ENCODE data around the gene KIF1B.
"Not testable (repeated sequence)": the region's sequence is repeated elsewhere in the genome, so short reads cannot be mapped to it uniquely, and the experiment has no call there.

The KIF1B gene

DNA sequence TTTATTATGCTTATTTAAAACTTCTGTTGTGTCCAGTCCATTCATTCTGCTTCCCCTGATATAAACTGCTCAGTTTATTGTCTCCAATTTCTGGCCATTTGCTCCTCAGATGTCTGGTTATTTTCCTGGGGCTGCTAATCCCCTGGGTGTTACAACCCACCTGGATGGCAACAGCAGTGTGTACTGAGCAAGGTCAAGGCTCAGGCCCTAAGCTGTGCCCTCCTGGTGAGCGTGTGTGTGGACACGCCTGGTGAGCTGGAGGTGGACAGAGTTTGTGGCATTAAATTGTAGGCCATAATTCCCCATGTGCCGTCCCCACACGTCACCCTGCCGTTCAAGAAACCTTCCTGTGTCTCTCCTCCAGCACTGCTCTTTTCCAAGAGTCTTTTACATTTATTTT, 18.1 kb upstream of the KIF1B start:
- no peak for DNase-seq

DNA sequence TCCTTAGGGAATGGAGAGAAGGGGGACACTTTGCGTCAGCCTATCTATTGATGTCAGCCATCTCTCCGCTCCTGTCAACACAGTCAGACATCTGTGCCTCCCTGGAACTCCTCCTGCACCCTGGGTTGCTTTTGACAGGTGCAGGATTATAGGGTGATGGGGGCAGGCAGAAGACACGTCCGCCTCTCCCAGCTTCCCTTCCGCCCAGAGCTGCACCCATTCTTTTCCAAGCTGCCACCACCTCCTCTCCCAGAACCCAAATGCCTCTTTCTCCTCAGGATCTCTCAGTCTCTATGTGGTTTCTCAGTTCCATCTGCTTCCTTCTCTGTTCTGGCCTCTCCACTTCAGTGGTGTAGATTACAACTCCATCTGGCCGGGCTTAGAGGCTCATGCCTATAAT, 17.1 kb upstream of the KIF1B start:
- DNase-seq = no peak

DNA sequence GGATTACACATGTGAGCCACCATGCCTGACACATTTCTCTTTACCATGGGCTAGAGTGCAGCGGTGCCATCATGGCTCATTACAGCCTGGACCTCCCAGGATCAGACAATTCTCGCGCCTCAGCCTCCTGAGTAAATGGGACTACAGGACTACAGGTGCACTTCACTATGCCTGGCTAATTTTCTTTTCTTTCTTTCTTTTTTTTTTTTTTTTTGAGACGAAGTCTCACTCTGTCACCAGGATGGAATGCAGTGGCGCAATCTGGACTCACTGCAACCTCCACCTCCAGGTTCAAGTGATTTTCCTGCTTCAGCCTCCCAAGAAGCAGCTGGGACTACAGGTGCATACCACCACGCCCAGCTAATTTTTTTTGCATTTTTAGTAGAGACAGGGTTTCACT, 14.8 kb upstream of the KIF1B start:
- no peak for DNase-seq

DNA sequence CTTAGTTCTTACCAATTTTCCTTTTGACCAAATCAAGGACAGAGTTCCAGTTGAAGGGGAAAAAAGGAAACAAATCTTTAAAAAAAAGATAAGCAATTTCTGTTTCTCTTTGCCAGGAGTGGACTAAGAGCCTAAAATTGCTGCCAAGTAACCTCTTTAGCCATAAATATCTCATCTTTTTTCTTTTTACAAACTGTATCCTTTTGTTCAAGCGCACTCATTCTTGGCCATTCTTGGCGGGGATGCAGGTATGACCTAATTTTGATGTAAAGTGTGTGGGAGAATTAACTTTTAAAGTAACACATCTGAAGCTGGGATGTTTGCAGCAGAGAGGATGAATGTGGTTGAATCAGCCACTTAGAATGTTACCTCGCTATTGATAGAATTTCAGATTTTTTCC, 13.4 kb upstream of the KIF1B start:
- DNase-seq = peak; percentile 45

DNA sequence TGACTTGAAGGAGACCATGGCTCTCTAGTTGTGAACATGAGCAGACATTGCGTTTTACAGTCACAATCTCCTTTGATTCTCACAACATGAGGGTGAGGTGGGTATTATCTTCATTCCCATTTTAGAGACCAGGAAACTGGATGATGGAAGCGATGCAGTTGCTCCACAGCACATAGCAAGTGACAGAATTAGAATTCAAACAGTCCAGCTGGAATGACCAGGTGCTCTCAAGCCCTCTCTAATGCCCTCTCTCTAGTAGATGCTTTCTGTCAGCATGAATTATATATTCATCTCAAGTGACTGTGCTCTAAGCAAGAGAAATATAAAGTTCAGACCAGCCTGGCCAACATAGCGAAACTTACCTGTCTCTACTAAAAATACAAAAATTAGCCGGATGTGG, 9.8 kb upstream of the KIF1B start:
- no peak for DNase-seq

DNA sequence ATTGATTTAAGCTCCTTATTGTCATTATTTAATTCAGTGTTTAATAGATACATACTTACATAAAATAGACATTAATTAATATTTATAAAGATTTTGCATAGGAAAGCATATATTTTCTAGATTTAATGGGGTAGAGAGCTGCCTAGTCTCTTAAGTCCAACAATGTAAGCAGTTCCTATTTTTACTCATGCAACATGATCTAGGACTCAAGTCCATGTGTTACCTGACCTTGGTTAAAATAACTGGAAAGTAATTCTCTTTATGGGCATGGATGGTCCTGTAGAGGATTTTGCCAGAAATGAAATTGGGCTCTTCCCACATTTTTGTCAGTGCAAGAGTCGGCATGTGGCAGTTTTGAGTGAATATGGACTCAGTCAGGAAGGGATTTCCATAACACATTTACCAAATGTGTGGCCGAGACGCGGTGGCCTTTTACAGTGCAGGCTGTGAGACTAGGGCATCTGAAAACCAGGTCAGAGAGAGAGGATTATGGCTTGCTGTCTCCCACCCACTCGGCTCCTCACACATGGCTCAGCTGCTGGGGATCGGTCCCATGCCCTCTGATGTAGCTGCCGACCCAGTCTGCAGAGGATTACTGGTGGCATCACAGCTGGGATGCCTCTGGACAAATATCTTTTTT, 6.2 kb upstream of the KIF1B start:
- no peak for DNase-seq

DNA sequence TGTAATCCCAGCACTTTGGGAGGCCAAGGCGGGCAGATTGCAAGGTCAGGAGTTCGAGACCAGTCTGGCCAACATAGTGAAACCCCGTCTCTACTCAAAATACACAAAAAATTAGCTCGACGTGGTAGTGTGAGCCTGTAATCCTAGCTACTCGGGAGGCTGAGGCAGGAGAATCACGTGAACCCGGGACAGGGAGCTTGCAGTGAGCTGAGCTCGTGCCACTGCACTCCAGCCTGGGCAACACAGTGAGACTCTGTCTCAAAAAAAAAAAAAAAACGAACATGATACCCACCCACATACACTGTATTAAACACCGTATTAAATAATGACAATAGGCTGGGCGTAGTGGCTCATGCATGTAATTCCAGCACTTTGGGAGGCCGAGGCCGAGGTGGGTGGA, 5.2 kb upstream of the KIF1B start:
- not testable (repeated sequence) for DNase-seq

DNA sequence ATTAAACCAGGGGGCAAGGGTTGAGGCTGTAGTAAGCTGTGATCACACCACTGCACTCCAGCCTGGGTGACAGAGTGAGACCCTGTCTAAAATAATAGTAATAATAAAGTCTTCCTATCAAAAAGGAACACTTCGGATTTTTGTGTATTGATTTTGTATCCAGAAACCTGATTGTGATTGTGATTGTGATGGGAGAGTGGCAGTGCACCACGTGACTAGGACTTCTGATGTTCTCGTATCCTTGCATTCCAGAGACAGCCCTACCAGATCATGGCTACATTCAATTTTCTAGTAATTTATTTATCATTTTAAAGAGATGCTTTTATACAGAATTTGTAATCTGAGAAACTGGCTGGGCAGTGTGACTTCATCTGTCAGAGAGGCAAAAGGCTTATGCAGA, 2.6 kb upstream of the KIF1B start:
- DNase-seq = no peak

DNA sequence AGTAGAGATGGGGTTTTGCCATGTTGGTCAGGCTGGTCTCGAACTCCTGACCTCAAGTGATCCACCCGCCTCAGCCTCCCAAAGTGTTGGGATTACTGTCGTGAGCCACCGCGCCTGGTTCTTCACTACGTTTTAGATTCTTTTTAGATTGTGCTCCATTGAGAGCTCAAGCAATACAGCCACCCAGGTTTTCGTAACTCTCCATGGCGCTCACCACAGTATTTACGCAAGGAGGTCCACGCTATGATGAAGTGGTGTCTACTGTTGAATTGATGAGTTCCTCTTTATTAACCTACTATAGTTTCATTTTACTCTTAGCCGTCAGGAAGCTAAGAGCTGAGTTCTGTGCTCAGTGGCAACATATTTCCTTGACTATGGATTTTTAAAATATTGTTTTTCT, 1.8 kb upstream of the KIF1B start:
- DNase-seq = no peak

DNA sequence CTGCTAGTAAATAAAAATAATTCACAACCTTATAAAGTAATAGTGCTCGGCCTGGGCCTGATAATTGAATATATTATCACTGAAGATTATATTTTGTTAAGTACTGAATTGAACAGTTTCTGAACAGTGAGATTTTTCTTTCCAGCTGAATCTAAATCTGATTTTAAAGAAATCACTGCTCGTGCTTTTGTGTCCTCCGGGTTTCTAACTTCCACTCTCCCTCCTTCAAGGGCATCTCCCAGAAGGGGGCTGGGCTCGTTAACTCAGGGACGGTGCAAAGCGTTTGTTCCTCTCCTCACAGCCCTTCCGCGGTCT, 823 bp upstream of the KIF1B start:
- no peak for DNase-seq

DNA sequence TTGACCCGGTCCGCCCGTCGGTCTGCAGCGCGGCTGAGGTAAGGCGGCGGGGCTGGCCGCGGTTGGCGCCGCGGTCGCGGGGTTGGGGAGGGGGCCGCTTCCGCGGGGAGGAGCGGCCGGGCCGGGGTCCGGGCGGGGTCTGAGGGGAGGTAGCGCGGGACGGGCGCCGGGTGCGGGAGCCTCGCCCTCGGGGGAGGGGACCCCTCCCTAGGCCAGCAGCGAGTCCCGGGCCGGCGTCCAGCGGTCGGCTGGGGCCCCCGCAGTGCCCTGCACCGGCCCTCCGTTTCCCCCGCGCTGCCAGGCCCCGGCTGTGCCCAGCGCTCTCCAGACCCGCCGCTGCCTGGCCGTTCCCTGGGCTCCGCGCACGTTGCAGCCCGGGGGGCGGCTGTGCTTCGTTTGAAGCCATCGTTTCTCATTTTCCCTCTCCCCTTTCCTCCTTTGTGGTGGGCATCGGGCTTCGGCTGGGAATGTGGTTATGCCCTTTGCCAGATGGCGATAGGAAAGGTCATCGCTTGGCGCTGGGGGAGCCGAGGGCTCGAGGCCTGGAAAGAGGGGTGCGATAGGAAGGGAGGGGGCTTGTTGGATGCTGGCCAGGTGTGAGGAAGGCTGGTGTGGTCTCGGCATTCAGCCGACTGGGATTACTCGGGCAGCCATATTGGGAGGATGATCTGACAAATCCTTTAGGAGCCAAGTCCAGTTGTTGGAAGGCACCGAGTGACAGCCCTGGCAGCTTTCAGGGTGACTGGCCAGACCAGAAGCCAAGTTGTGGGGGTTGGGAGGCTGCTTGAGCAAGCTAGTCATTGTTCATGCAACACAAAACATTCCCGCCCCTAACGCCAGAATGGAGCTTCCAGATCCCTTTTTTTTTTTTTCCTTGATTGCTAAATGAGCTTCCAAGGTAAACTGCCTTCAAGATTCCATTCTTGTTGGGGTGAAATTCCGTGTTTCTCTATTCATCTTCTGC, 753 bp downstream of the KIF1B start:
- peak; percentile 91 for DNase-seq

DNA sequence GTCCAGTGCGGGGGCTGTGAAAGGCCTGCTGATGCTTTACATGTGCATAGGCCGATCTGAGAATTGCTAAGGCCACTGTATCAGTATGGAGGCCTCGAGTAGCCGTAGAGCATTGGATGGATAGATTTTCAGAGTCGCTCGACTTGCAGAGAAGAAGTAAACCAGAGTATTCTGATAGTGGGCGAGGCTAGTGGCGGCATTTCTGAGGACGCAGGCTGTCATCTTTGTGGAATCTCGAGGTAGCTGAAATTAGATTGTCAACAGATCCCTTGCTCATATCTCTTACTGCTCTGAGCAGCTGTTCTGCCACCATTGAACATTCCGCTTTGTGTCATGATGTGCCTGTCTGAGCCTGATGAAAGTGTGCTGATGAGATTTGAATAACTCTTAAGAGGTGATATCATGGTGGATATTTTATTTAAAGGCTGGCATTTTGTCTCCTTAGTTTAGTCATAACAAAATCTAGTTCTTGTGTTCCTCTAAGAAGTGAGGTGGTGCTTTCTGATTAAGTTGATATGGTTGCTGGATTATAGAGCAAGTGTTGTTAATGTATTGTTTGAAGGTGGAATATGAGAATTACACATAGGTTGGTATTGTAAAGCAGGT, 1.5 kb downstream of the KIF1B start:
- no peak for DNase-seq

DNA sequence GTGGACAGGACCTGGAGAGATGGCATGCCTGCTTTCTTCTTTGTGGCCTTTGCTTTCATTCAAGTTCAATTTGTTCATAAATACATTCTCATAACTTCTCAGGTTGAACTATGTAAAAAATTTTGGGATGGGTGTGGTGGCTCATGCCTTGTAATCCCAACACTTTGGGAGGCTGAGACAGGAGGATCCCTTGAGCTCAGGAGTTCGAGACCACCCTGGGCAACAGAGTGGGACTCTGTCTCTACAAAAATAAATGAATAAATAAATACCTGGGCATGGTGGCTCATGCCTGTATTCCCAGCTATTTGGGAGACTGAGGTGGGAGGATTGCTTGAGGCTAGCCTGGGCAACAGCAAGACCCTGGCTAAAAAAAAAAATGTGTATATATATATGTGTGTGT, 2.1 kb downstream of the KIF1B start:
- DNase-seq = no peak

DNA sequence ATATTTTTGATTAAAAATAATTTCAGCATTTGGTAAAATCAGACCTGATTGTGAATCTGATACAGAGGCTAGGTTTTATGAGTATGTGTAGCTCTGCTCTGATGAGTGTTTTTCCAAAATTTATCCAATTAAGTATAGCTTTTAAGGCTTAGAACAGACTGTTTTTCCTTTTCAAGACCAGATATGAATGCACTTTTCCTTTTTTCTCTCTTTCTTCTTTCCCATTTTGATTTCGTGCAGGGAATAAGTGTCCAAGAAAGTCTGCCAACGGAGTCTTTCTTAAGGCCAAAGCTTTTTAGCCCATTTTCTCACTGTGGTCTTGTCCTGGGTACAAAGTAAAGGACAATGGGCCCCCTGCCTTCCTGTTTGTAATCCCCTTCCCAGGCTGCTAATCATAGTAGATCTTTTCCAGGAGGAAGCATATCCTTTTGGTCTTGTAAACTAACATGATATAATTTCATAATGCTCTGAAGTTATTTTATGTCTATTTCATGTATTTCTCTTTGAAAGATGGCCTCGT, 2.9 kb downstream of the KIF1B start:
- DNase-seq = no peak

DNA sequence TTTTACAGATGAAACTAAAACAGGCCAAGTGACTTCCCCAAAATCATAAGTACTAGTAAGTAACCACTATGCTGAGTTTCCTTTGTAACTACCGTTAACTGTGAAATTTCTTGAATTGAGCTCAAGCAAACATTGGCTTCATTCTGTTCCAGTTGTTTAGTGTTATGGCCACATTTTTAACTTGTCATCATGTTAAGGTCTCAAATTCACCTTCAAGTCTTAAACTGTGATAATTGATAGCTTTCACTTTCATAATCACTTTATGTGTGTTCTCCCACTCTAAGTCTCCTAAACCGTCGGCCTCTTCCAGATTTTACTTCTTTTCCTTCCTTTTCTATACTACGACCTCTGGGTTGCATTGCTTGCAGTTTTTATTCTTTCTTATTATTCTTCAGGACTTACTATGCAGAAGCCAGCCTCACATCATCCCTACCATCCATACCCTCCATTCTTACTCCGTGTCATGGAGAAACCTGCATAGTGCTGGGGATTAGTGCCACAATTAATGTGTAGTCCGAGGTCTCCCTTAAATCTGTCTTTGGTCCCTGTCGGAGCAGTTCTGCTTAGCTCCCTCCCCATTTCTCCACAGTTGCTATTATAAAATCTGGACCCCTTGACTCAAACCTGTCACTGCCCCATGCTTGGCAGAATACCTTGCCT, 5.8 kb downstream of the KIF1B start:
- DNase-seq = no peak

DNA sequence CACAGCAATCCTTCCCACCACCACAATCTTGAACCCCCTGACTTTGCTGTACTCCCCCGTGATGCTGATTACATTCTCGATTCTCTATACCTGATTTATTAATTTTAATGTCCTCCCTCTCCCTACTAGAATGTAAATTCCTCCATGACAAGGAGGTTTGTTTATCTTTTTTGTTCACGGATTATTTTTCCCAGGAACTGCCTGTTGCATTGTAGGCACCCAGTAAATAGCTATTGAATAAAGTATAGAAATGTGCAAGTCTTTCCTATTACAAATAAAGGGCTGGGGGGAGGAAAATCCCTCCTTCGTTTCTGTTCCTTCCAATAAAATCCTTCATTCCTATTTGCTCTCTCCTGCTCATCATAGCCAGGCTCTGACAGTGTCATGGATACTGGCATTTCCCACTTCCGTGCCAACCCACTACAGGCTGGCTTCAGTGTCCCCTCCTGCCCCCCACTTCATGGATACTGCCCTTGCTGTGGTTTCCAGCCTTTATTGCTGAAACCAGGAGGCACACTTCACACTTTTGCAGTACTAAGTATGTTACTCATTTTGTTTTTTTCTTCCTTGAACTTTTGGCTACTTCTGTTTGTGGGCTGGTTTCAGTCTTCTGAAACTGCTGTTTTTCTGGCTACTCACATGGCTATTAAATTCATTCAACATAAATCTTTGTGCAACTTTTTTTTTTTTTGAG, 7.5 kb downstream of the KIF1B start:
- no peak for DNase-seq

DNA sequence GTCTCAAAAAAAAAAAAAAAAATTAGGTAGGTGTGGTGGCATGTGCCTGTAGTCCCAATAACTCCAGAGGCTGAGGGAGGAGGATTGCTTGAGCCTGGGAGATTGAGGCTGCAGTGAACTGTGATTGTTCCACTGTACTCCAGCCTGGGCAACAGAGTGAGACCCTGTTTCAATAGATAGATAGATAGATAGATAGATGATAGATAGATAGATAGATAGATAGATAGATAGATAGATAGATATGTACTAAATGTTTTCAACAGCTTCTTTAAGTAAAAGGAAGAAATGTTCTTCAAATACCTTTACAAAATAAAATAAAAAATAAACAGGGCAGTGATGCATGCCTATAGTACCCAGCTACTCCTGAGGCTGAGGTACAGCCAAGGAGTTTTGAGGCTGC, 9.8 kb downstream of the KIF1B start:
- DNase-seq = no peak

DNA sequence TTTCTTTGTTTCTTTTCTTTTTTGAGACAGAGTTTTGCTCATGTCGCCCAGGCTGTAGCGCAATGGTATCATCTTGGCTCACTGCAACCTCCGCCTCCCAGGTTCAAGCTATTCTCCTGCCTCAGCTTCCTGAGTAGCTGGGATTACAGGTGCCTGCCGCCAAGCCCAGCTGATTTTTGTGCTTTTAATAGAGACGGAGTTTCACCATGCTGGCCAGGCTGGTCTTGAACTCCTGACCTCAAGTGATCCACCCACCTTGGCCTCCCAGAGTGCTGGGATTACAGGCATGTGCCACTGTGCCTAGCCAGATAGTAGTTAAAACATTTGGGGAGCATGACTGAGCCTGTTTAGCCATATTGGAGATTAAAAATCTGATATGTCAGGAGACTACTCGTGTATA, 10.3 kb downstream of the KIF1B start:
- DNase-seq = not testable (repeated sequence)

DNA sequence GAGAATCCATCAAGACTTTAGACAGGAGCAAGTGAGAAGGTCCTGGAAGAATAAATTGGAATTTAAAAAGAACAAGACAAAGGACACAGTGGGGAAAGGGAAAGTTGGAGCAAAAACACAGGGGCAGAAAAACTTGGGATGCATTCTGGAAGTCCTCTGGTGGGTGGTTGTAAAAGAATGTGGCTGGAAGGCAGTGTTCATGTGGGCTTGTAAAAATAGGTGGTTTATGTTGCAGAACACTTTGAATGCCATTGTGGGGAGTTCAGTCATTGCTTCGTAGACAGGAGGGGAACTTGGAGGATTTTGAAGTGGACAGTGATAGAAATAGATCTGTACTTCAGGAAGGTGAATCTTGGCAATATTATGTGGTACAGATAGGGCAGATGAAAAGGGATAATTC, 15.2 kb downstream of the KIF1B start:
- no peak for DNase-seq

DNA sequence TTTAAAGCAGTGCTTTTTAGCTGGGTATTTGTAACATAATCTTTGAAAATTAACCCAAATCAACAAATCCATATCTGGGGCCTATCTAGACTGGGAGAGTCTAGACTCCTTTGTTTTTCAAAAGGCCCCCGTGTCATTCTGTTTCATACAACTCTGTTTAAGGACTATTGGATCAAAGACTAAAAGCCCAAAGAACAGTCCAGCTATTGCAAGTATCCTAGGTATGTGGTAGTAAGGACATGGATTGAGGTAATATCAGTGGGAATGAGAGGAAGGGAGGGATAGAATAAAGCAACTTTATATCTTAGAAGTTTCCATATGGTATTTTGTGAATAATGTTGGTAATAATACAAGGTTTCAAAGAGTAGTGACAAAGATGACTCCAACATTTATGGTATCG, 18.2 kb downstream of the KIF1B start:
- DNase-seq = no peak

DNA sequence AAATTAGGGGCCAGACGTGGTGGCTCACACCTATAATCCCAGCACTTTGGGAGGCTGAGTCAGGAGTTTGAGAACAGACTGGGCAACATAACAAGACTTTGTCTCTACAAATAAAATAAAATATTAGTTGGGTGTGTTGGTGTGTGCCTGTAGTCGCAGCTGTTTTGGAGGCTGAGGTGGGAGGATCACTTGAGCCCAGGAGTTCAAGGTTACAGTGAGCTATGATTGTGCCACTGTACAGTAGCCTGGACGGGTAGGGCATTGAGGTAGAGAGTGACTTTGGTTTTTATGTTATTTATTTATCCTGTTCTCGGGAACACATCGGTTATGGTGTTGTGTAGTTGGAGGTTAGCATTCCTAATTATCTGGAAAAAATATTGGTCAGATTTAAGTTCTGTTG, 19.5 kb downstream of the KIF1B start:
- no peak for DNase-seq

DNA sequence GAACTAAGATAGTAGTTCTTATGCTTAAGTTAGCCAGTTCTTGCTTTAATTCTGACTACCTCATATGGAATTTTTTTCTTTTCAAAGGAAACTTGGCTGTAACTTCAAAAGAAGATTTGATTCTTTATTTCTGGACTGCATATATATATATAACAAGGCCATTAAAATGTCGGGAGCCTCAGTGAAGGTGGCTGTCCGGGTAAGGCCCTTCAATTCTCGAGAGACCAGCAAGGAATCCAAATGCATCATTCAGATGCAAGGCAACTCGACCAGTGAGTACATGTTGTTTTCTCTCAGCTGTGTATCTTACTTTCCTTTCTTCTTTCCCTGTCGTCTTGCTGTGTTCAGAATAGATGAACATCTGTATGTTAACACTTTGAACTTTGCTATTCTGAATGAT, 21.8 kb downstream of the KIF1B start:
- no peak for DNase-seq

All from left hindlimb (tissue), 1 donor.